GM18951 (cell line): ENCODE measurements around the gene KDM4E.
A peak's percentile ranks its signal among the peaks of the same experiment; 100 is the strongest.

Source experiments
- POLR2A ChIP-seq: IDR thresholded peaks from 4 replicates; pipeline ENCODE4 v1.6.1; 2011; ENCODE audit warnings: mild to moderate bottlenecking; ENCODE audit not compliant: insufficient read length, insufficient read depth; ENCODE audit errors: extremely low read depth
- in situ Hi-C: fragments of 300-500 bp; cut with MboI; formaldehyde crosslinking; loops from one replicate; pipeline ENCODE4 v1.12.0; 2022; ENCODE audit warnings: low sequenced_read_pairs, mixed read lengths, inconsistent platforms; ENCODE audit not compliant: unreplicated experiment

KDM4E gene

DNA sequence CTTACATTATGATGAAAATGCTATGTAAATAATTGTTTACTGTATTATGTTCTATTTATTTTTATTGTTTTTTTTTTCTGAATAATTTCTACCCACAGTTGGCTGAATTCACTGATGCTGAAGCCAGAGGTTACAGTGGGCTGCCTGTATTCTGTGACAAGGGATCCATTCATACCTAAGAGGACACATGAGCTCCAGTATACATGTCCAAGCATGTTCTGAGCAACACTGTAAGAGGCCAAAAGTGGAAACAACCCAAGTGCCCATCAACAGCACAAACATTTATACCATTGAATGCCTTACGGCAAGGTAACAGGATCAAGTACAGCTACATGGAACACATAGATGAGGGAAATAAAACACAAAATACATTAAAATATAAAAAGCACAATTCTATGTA lies 40.3 kb downstream of the KDM4E start:
- in situ Hi-C loops, result loop anchor here (10.0 kb wide), 1 partner anchor 79 kb away; no protein-coding TSS in a partner anchor
- TF ChIP-seq POLR2A, result no peak

- in situ Hi-C loops, result loop anchor here (10.0 kb wide), 1 partner anchor 78 kb away; no protein-coding TSS in a partner anchor
- no peak for TF ChIP-seq POLR2A
Observed at GRCh38 chr11:95066716-95067038, 41.6 kb downstream of the KDM4E start, which contains the start of gene SRSF8. TSS of gene SRSF8 (plus strand) at chr11:95066919. CDS start at chr11:95067227, 308 bp downstream.

GRCh38 chr11:95067039-95067840 lies 42.2 kb downstream of the KDM4E start:
- in situ Hi-C loops, result loop anchor here (10.0 kb wide), 1 partner anchor 78 kb away; no protein-coding TSS in a partner anchor
- peak; percentile 72 for TF ChIP-seq POLR2A

DNA sequence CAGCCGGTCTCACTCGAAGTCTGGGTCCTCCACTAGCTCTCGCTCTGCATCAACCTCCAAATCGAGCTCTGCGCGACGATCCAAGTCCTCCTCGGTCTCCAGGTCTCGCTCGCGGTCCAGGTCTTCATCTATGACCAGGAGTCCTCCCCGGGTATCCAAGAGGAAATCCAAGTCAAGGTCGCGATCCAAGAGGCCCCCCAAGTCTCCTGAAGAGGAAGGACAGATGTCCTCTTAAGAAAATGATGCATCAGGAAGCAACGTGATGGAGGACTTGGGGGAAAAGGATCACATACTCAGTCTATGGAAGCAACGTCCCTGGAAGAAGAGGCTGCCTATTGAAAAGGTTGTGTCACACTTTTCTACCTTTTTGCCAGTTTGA lies 42.8 kb downstream of the KDM4E start:
- in situ Hi-C loops, result loop anchor here (10.0 kb wide), 1 partner anchor 77 kb away; no protein-coding TSS in a partner anchor

DNA sequence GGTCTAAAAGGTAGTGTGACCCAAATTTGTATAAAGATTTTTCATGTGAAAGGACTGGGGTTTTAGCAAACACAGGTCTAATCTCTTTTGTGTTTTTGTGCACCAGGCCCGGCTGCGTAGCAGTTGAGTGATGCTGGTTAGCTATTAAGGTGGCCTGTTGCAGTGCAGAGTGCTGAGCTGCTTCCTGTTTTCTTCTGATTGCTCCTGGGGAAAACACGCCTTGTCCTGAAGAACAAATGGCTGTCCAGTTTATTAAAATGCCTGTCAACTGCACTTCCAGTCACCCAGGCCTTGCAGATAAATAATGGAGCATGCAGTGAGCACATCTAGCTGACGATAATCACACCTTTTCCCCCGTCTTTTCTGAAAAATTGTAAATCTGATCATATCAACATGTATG lies 43.5 kb downstream of the KDM4E start:
- in situ Hi-C loops, result loop anchor here (10.0 kb wide), 1 partner anchor 76 kb away; no protein-coding TSS in a partner anchor
- TF ChIP-seq POLR2A, result peak; percentile 66

More for the DNA sequence above, 42.8 kb downstream of the KDM4E start:
- no peak for TF ChIP-seq POLR2A

DNA sequence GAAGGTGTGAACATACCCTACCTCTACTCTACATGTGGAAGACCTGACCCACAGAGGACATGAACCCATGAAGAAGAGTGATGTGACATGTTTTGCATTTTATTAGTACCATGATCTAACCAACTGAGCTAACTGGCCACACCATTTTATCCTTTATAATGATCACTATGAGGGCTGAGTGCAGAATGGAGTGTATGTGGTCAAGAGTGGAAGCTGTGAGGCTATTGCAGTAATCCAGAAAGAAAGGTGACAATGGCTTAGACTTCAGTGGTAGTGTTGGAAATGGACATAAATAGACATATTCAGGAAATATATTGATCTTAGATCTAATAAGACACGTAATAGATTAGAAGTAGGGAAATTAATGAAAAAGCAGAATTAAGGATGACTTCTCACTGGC lies 45.4 kb downstream of the KDM4E start:
- no peak for TF ChIP-seq POLR2A
- in situ Hi-C loops, result no loop called here

DNA sequence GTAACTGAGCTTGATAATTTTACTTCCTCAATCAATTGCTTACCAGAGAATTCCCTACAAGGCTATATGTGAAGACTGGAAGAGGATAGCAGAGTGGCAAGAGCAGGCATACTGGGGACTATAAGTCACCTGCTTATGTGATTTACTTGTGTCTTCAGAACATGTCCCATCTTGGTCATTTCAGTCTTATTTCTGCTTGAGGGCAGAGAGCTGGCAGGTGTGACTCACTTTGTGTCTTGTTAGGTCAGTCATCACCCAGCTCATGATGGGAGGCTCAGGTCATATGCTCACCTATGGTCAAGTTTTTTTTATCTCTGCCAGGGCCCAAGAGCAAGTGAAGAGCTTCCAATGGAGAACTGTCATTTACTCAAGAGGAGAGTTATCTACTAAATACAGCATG lies 47.9 kb downstream of the KDM4E start:
- in situ Hi-C loops, result no loop called here

GRCh38 chr11:95074792-95075563 lies 49.9 kb downstream of the KDM4E start:
- no peak for TF ChIP-seq POLR2A
- in situ Hi-C loops, result no loop called here

More for the DNA sequence above, 47.9 kb downstream of the KDM4E start:
- TF ChIP-seq POLR2A, result no peak

DNA sequence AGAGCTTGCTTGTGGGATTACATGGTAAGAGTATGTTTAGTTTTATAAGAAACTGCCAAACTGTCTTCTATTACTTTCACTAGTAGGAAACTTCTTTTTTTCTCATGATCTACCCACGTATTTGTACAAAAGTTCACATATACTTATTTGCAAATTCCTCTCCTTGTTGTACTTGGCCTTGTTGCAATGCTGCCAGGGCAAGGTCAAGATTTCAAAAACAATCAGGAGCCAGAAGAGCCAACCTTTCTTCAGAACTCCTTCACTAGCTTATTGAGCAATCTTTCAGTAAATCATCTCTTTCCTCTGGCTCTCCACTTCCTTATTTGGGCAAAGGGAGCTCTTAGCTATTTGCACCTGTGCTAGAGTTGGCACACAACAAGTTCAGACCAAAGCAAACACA lies 51.4 kb downstream of the KDM4E start:
- no peak for TF ChIP-seq POLR2A
- in situ Hi-C loops, result no loop called here

DNA sequence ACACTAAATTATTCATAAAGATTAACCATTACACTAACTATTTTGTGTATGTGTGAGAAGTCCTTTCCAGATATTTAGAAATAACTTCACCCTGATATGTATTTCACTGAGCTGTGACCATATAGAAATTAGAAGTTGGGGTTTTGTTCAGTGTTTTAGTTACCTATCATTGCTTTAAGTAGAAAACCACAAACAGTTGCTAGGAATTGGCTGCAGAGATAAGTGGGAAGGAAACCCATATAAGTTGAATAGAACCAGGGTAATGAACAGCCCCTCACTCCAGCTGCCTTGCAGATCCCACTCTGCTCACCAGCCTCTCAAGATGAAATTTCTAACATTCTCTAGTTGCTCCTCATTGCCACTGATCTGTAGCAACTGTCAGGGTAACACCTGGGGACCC lies 51.9 kb downstream of the KDM4E start:
- in situ Hi-C loops, result no loop called here
- no peak for TF ChIP-seq POLR2A
